K562 (cell line): ENCODE data around the gene HLTF. TPM values are rescaled to one million over a fixed set of nuclear protein-coding genes. Genes with fewer than 3 reads are reported as not detected.

Source experiments
- ATF1 ChIP-seq, 2 experiments: fragments of 450-650 bp in 1 of 2; IDR thresholded peaks; 2 replicates each; pipeline ENCODE4 v1.6.1; 2016; ENCODE audit warnings: missing compliant biosample characterization in 1 of 2, missing genetic modification characterization in 1 of 2
- CBFA2T2 ChIP-seq: fragments of 450-650 bp; conservative IDR thresholded peaks from 2 replicates; pipeline ENCODE4 v1.6.1; 2017; ENCODE audit warnings: mild to moderate bottlenecking
- DIDO1 ChIP-seq: fragments of 450-650 bp; IDR thresholded peaks from 2 replicates; pipeline ENCODE4 v1.6.1; 2016; ENCODE audit warnings: low read depth, missing biosample characterization, missing genetic modification characterization
- EP400 ChIP-seq: fragments of 450-650 bp; IDR thresholded peaks from 2 replicates; pipeline ENCODE4 v1.6.1; 2017; ENCODE audit warnings: antibody characterized with exemption, mild to moderate bottlenecking, moderate library complexity
- ETV1 ChIP-seq: fragments of 450-650 bp; conservative IDR thresholded peaks from 2 replicates; pipeline ENCODE4 v1.6.1; 2016; ENCODE audit warnings: missing genetic modification characterization, control low read depth, low read depth, missing compliant biosample characterization
- FIP1L1 ChIP-seq: fragments of 200-400 bp; formaldehyde crosslinking; IDR thresholded peaks from 2 replicates; pipeline ENCODE4 v1.6.1; 2018; ENCODE audit warnings: mild to moderate bottlenecking, low read depth, low read length; ENCODE audit not compliant: poor library complexity, severe bottlenecking
- FOXA1 ChIP-seq: fragments of 450-650 bp; IDR thresholded peaks from 2 replicates; pipeline ENCODE4 v1.6.1; 2016; ENCODE audit warnings: mild to moderate bottlenecking, borderline replicate concordance
- FOXP1 ChIP-seq: sonication (generic); formaldehyde crosslinking; IDR thresholded peaks from 2 replicates; pipeline ENCODE4 v1.8.0; 2022; ENCODE audit warnings: mild to moderate bottlenecking, missing genetic modification reagents
- GTF2E2 ChIP-seq: fragments of 200-800 bp; sonication (Bioruptor generic); IDR thresholded peaks from 2 replicates; pipeline ENCODE4 v1.6.1; 2016; ENCODE audit warnings: missing genetic modification characterization, missing compliant biosample characterization
- HDAC2 ChIP-seq: fragments of 450-650 bp; IDR thresholded peaks from 2 replicates; pipeline ENCODE4 v1.6.1; 2016; ENCODE audit warnings: mild to moderate bottlenecking
- HLTF ChIP-seq: fragments of 450-650 bp; IDR thresholded peaks from 2 replicates; pipeline ENCODE4 v1.6.1; 2016
- HNRNPK ChIP-seq: fragments of 200-400 bp; formaldehyde crosslinking; IDR thresholded peaks from one replicate; pipeline ENCODE4 v1.6.1; 2018; ENCODE audit warnings: mild to moderate bottlenecking, low read depth, low read length; ENCODE audit not compliant: poor library complexity, severe bottlenecking
- KAT7 ChIP-seq: sonication (generic); formaldehyde crosslinking; IDR thresholded peaks from 2 replicates; pipeline ENCODE4 v1.8.0; 2022; ENCODE audit warnings: missing genetic modification reagents, mild to moderate bottlenecking, borderline replicate concordance
- MAZ ChIP-seq, 2 experiments: fragments of 450-650 bp in 1 of 2; sonication (generic) in 1 of 2; formaldehyde crosslinking; IDR thresholded peaks in 1 of 2; conservative IDR thresholded peaks in 1 of 2; 2 replicates each; pipeline versions ENCODE4 v1.4.0 to v1.5.0; 2020; ENCODE audit warnings: mild to moderate bottlenecking in 1 of 2, missing genetic modification reagents in 1 of 2
- MCM3 ChIP-seq: fragments of 450-650 bp; IDR thresholded peaks from 2 replicates; pipeline ENCODE4 v1.6.1; 2016
- NEUROD1 ChIP-seq: fragments of 150-350 bp; IDR thresholded peaks from 2 replicates; pipeline ENCODE4 v1.6.1; 2014; ENCODE audit warnings: borderline replicate concordance, low read length, low read depth; ENCODE audit not compliant: partially characterized antibody
- NFYB ChIP-seq: IDR thresholded peaks from 2 replicates; pipeline ENCODE4 v1.6.1; 2011; ENCODE audit warnings: mild to moderate bottlenecking, moderate library complexity; ENCODE audit not compliant: insufficient read length; ENCODE audit errors: extremely low read depth
- OTX1 ChIP-seq: fragments of 450-650 bp; formaldehyde crosslinking; IDR thresholded peaks from 2 replicates; pipeline ENCODE4 v1.4.0; 2022; ENCODE audit warnings: mild to moderate bottlenecking
- POLR2A ChIP-seq: fragments of 450-650 bp; conservative IDR thresholded peaks from 2 replicates; pipeline ENCODE4 v1.6.1; 2016
- PRMT5 ChIP-seq: sonication (generic); formaldehyde crosslinking; IDR thresholded peaks from 2 replicates; pipeline ENCODE4 v1.5.0; 2020; ENCODE audit warnings: missing genetic modification reagents
- RBM25 ChIP-seq: fragments of 200-400 bp; formaldehyde crosslinking; IDR thresholded peaks from 2 replicates; pipeline ENCODE4 v1.6.1; 2018; ENCODE audit warnings: low read length, low read depth, moderate library complexity; ENCODE audit not compliant: severe bottlenecking
- TAF15 ChIP-seq: fragments of 200-400 bp; formaldehyde crosslinking; IDR thresholded peaks from 2 replicates; pipeline ENCODE4 v1.6.1; 2017; ENCODE audit warnings: mild to moderate bottlenecking, low read depth, low read length, moderate library complexity
- TCF7L2 ChIP-seq: fragments of 150-350 bp; IDR thresholded peaks from 2 replicates; pipeline ENCODE4 v1.6.1; 2016; ENCODE audit warnings: low read depth, mild to moderate bottlenecking, low read length, moderate library complexity
- WHSC1 ChIP-seq: IDR thresholded peaks from one replicate; pipeline ENCODE4 v1.6.1; 2012; ENCODE audit warnings: low read length, control low read depth, inconsistent platforms
- ZBTB2 ChIP-seq: fragments of 450-650 bp; IDR thresholded peaks from 2 replicates; pipeline ENCODE4 v1.6.1; 2016; ENCODE audit warnings: antibody characterized with exemption
- ZNF316 ChIP-seq: fragments of 450-650 bp; IDR thresholded peaks from 2 replicates; pipeline ENCODE4 v1.6.1; 2016
- ZNF644 ChIP-seq: fragments of 200-800 bp; sonication (Bioruptor generic); IDR thresholded peaks from 2 replicates; pipeline ENCODE4 v1.6.1; 2016; ENCODE audit warnings: low read depth, missing genetic modification characterization, missing compliant biosample characterization
- ZNF695 ChIP-seq: fragments of 450-650 bp; formaldehyde crosslinking; IDR thresholded peaks from 2 replicates; pipeline ENCODE4 v1.4.0; 2020; ENCODE audit warnings: mild to moderate bottlenecking, moderate library complexity
- polyA plus RNA-seq, 8 experiments: library from polyadenylated mRNA; depleted of rRNA in 4 of 8; stranded (reverse) in 5 of 8; unstranded in 3 of 8; fragments of >200 nt; fragmentation: Nextera tagmentation in 2 of 8; fragmentation: Illumina TruSeq in 1 of 8; extraction: Ambion mirVana in 2 of 8; extraction: Trizol in 1 of 8; gene quantifications; 2 replicates each; pipeline versions ENCODE4 v1.2.1 to v1.2.3, GENCODE V29; 2011 to 2014; ENCODE audit warnings: inconsistent platforms in 1 of 8, missing spikeins in 1 of 8
- total RNA-seq, 7 experiments: library from RNA; depleted of rRNA in 6 of 7; stranded (reverse); fragments of >200 nt in 6 of 7; fragmentation: Illumina TruSeq in 2 of 7; extraction: Trizol in 2 of 7; gene quantifications; 2 replicates each; pipeline versions ENCODE4 v1.2.1 to v1.2.3, GENCODE V29; 2011 to 2021; ENCODE audit warnings: low replicate concordance in 1 of 7
- TF ChIP-seq, protein P1 (sequence below): fragments of 250-450 bp; sonication (Bioruptor Pico); IDR thresholded peaks from 2 replicates; pipeline ENCODE4 v1.5.0; 2022; ENCODE audit warnings: mild to moderate bottlenecking

HLTF gene
- total and polyA plus RNA-seq, 9 of the 15 experiments (the other 6 are each of a cell fraction or from before 2014, with no cell fraction given): 35.1 to 82.4 (median 50.4) TPM

DNA sequence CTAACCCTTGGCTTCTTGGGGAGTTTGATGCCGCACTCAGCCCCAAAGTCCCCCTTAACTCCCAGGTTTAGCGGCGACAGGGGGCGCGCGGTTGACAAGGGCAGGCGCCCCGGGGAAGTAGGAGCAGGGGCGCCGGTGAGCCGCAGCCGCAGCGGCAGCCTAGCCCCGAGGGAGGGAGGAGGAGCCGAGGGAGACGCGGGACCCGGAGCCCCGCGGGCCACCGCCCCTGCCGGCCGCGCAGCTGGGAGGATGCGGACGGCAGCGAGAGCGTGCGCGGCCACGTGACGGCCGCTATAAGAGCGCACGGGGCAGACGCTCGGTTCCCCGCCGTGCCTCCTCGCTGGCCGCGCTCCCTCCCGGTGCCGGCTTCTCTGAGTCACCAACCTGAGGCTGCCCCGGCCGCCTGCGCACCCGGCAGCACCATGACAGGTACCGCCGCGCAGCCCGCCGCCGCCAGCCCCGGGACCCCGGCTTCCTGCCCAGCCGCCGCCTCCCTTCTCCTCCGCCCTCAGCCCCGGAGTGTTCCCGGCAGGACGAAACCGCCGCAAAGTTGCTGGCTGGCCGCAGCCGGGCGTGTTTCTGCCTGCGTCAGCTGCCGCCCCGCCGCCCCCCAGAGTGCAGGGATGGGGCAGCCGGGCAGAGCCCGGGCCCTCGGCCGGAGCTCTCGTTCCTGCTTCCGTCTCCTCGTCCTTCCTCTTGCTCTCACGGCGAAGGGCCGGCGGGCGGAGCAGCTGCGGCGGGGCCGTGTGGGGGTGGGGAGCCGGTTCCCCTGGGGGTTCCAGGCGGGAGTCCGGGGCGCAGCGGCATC lies 94.9 kb downstream of the HLTF start, which contains the start of gene GYG1 (continued):
- peak; percentile 46; the same call in 1 of the 2 replicates for TF ChIP-seq FOXP1 (CRISPR knock-in tag)
- no peak for TF ChIP-seq NEUROD1
- no peak for TF ChIP-seq ZBTB2
- peak; percentile 31; the same call in 1 of the 2 replicates for TF ChIP-seq EP400
- no peak for TF ChIP-seq ZNF316
- no peak for TF ChIP-seq TCF7L2
- TF ChIP-seq MCM3: no peak
- no peak for TF ChIP-seq NFYB
- TF ChIP-seq KAT7 (CRISPR knock-in tag): peak; percentile 76; the same call in 1 of the 2 replicates
- TF ChIP-seq ZNF695 (CRISPR knock-in tag): no peak
- TF ChIP-seq PRMT5 (CRISPR knock-in tag): no peak
- no peak for TF ChIP-seq FOXA1
- no peak for TF ChIP-seq DIDO1 (tag)
- TF ChIP-seq, protein P1, sequence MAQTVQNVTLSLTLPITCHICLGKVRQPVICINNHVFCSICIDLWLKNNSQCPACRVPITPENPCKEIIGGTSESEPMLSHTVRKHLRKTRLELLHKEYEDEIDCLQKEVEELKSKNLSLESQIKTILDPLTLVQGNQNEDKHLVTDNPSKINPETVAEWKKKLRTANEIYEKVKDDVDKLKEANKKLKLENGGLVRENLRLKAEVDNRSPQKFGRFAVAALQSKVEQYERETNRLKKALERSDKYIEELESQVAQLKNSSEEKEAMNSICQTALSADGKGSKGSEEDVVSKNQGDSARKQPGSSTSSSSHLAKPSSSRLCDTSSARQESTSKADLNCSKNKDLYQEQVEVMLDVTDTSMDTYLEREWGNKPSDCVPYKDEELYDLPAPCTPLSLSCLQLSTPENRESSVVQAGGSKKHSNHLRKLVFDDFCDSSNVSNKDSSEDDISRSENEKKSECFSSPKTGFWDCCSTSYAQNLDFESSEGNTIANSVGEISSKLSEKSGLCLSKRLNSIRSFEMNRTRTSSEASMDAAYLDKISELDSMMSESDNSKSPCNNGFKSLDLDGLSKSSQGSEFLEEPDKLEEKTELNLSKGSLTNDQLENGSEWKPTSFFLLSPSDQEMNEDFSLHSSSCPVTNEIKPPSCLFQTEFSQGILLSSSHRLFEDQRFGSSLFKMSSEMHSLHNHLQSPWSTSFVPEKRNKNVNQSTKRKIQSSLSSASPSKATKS (CRISPR knock-in tag): no peak
- peak; percentile 80 for TF ChIP-seq POLR2A
- no peak for TF ChIP-seq TAF15
- no peak for TF ChIP-seq GTF2E2
- TF ChIP-seq MAZ (CRISPR knock-in tag; conservative IDR thresholded peaks at IDR 0.05 in 1 of 2, IDR thresholded peaks at IDR 0.05 in 1 of 2): peak; percentile 69 to 84; a peak in 3 of 4 replicates
- no peak for TF ChIP-seq HDAC2
- TF ChIP-seq HNRNPK: peak; percentile 29
- TF ChIP-seq CBFA2T2: peak; percentile 15; the same call in 1 of the 2 replicates
- no peak for TF ChIP-seq ETV1 (tag)
- TF ChIP-seq FIP1L1: no peak
- no peak for TF ChIP-seq OTX1
- no peak for TF ChIP-seq ZNF644 (tag)
- TF ChIP-seq WHSC1: no peak
- TF ChIP-seq ATF1 (CRISPR knock-in tag; IDR thresholded peaks at IDR 0.05): no peak
- TF ChIP-seq ATF1 (tag; IDR thresholded peaks at IDR 0.05): peak; percentile 57; the same call in 1 of the 2 replicates
- no peak for TF ChIP-seq HLTF
- TF ChIP-seq RBM25: no peak
